Activated gamma-delta T cell treated with anti-CD3 and anti-CD28 coated beads, Interleukin-2, amount 50 U/mL, for 16 hours (primary cell): ENCODE results near the gene RBM45.
"Not testable (repeated sequence)": the region's sequence is repeated elsewhere in the genome, so short reads cannot be mapped to it uniquely, and the experiment has no call there.

ENCODE experiments used
- DNase-seq: peaks from one replicate; pipeline ENCODE4 v3.0.0-alpha.2; 2020; ENCODE audit warnings: low read depth

The RBM45 gene, protein sequence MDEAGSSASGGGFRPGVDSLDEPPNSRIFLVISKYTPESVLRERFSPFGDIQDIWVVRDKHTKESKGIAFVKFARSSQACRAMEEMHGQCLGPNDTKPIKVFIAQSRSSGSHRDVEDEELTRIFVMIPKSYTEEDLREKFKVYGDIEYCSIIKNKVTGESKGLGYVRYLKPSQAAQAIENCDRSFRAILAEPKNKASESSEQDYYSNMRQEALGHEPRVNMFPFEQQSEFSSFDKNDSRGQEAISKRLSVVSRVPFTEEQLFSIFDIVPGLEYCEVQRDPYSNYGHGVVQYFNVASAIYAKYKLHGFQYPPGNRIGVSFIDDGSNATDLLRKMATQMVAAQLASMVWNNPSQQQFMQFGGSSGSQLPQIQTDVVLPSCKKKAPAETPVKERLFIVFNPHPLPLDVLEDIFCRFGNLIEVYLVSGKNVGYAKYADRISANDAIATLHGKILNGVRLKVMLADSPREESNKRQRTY

DNA sequence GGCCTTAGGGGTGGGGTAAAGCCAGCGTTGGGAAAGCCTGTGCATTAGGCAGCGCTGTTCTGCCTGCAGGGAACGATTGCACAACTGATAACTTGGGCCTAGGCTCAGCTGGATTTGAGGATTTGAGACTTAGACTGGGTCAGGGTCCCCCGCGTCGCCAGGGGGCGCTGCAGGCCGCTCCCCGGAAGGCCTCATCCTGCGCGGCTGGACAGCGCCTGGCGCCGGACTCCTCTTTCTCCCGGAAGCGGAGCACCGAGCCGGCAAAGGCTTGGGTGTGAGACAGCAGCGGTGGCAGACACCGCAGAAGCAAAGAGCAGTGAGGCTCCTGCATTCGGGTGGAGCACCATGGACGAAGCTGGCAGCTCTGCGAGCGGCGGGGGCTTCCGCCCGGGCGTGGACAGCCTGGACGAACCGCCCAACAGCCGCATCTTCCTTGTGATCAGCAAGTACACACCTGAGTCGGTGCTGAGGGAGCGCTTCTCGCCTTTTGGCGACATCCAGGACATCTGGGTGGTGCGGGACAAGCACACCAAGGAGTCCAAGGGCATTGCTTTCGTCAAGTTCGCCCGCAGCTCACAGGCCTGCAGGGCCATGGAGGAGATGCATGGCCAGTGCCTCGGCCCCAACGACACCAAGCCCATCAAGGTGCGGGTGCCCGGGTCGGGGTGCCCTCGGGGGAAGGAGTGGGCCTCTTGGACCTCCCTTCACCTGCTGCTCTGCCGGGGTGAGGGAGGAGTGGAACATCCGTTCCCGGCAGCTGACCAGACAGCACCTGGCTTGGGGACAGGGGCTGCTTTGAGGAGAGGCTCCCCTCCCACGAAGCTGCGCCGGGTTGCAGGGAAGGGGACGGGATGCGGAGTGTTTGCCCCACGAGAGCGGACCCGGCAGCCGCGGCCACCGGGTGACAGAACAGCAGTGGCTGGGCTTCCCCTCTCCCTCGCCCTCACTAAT lies at the start of gene RBM45:
RBM45 (plus strand) TSS at position 236 of the 951 bp plus-strand sequence; CDS start at position 346, 110 bp downstream.
- DNase-seq: peak; percentile 80

DNA sequence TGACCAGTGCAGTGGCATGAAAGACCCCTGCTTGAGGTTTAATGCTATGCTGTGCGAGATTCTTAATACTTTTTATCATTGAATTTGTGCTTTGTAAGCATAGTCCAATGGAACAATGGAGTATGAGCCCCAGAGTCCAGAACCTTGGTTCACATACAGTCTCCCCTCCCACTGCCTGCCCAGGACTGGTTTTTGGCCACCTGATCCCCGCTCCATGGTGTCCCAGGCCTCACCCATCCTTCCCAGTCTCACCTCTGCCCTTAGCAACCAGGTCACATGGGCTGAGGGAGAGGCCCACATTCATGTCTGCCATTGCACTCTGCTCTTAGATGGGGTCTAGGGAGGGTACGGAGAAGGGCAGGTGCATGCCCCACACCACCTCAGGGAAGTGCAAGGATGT lies 45.9 kb upstream of the RBM45 start:
- DNase-seq: no peak

DNA sequence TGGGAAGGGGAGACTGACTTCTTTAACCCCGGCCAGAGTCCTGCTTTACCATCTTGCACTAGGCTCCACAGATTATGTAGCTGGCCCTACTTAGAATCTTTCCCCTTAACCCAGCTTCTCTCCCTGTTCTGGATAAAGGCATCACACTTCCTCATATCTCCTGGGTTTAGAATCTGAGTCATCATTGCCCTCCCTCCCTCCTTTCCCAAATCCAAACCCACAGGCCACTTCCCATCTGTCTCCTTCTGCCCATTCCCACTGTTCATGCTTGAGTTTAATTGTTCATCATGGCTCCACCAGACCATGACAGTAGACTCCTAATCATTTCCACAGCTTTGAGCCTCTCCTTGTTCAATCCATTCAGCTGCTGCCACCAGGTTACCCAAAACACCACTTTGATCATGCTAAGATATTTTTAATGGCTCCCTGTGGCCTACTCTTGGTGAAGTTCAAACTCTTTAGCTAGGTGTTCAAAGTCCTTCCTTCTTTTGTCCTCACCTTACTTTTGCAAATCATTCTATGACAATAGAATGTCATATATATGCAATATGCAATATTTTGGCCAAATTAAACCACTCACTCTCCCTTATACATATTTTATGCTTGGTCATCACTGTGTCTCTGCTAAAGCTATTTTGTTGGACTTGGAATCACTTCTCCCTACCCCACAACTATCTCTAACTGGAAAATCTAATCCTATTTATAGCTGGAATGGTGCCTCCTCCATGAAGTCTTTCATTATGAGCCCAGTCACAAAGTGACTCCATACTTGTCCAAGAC lies 45.2 kb upstream of the RBM45 start:
- no peak for DNase-seq

DNA sequence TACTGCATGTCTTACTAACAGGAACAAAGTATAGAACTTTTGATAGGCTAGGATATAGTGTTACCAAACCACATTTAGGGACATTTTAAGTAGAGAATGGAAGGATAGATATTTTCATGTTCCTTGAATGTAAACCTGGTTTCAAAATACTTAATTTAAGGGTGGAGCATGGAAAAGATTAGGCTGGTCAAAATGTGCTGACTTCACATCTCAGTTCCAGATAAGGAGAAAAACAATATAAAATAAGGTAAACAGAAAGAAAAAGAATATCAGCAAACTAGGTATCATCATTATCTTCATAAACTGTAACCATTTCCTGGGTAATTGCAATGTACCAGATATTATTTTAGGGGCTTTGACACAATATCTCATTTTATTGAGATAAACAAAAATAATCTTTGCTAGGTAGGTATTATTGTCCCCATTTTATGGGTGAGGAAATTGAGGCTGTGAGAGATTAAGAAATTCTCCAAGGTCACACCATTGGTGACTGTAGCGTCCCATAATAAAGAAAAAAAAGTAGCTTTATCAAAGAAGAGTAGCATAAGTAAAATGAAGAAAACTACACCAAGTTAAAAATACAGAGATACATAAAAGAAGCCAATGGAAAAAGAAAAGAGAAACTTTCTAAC lies 43.3 kb upstream of the RBM45 start:
- DNase-seq: no peak

DNA sequence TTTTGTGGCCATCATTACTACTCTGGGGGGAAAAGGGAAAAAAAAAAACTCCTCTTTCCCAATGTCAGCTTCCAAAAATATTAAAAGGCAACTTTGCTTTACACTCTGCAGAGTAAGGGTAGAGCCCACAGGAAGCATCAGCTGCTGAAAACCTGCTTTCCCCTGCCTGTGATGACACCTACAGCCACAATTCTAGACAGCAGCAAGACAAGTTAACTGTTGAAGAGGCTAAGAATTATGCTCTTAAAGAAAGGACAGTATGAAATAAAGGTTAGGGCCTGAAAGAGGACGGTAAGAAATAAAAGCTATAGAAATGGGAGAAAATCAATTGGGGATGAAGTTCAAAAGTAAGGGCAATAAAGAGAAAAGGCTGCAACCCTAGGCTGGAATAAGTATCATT lies 42.7 kb upstream of the RBM45 start:
- no peak for DNase-seq

DNA sequence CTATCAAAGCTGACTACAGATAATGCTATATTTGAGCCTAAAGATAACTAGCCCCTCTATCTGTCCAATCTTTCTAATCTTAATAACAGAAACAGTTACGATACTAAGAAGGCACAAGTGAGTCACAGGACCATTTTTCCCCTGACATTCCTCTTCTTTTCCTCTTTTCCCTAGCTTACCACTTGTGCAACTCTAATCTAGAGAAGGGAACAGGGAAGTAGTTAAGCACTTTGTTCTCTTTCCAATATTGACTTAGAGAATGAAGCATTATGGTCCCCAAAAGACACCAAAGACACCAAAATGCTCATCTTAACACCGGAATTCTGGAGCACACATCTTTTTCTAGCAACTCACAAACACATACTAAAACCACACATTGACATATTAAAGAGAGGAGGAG lies 41.4 kb upstream of the RBM45 start:
- DNase-seq: no peak

DNA sequence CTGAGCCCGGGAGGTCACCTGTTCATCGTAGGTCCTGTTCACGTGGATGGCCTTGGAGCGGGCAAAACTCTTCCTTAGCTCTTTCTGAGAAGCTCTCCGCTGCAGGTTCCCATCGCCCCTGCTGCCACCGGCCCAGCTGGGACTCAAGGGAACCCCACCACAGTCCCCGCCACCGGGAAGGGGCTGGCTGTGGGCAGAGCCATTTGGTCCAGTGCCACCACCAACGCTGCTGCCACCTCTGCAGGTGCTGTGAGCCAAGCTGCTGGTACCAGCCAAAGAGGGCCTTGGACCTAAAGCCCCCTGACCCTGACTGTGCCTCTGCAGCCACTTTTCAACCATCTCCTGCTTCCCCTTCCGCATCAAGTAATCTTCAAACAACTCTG lies 40.2 kb upstream of the RBM45 start:
- DNase-seq: no peak

DNA sequence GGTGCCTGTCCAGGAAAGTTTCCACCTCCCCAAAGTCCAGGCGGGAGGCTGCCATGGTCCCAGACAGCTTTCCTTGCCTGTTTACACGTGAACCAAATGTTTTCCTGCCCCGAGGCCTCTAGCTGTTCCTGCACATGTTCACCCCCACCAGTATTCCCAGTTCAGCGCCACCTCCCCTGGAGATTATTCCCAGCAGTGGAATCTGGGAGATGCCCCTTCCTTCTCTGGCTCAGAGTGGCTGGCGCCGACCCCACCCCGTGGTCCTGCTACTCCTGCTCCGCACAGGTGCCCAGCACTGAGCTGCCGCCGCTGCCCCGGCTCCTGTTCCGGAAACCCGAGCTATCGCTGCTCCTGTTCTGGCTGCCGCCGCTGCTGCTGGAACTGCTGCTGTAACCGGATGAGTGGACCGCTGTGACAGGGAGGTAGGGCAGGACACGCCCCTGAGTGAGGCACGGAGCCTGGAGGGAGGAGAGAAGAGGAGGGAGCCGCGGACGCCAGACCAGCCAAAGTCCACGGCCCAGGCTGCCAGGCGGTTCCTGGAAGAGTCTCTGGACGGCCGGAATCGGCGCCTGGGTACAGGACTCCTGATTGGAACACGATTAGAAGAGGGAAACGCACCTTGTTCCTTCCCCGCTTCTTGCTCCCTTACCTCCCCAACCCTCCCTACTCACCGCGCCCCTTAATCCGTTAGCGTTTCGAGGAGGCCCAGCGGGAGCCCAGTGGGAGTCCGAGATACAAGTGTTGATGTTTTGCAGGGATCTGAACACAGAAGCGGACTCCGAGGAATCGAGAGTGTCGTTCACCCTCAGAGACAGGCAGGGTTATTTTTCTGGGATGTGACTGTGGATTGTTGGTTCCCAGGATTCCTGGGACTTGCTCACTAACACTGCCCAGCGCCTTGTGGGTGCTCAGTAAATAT lies 39.6 kb upstream of the RBM45 start, which contains the start of gene PDE11A:
PDE11A (minus strand) TSS at position 395 of the 919 bp plus-strand sequence; CDS start at position 55, 340 bp downstream.
- DNase-seq: no peak

DNA sequence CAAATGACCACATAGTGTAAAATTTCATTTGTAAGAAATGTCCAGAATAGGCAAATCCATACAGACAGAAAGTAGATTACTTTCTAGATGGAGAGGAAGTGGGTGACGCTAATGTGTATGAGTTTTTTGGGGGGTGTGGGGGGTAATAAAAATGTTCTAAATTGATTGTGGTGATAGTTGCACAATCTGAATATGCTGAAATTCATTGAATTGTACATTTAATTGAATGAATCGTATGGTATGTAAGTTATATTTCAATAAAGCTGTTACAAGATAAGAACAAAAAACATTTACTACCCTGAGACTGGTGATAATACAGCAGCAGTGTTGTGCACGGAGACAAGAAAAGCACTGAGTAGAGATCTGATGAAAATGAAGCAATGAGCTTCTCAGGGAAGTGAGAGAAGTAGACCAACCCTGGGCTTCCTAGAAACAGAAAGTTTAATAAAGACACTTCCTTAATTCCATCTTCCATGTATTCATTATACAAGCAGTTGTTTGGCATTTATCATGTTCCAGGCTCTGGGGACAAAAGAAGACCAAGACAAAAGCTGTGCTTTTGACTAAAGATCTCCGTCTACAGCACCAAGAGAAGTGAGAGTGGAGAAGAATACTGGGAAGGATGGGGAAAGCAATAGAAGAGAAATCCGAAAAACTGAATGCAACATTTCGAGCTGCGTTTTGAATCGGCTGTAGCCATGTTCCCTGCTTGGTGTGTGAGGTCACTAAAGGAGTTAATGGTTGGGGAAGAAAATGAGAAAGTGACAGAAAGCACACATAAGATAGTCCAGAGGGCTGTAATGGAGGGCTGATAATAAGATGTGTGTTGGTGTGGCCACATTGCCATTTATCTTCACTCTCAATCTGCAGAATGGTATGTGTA lies 37.9 kb upstream of the RBM45 start:
- no peak for DNase-seq

DNA sequence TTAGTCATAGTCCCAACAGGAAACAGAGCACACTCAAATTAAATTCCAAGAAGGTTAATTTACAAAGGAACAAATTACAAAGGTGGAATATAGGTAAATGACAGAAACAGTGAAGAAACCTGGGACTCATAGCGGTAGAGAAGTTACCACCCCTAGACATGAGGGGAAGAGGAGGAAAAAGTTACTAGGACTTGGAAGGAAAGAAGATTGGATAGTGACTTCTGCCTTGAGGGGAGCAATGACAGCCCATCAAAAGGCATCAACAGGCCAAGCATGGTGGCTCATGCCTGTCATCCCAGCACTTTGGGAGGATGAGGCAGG lies 37.3 kb upstream of the RBM45 start:
- DNase-seq: no peak

DNA sequence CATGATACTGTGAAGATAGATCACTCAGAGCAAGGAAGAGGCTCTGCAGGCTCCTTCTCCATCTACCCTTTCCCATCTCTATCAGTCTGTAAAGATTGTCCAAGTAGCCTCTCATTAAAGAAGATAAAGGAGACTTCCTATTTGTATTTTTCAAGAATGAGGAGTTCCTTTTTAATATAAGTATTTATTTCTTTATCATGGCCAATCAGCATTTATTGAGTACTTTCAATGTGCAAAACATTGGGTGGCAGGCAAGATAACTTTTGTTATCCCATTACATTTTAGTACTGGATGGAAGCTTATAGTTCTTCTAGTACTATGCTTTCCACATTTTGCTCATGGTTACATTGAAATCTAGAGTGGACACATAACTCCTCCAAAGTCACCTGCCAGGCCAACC lies 36.1 kb upstream of the RBM45 start:
- no peak for DNase-seq

DNA sequence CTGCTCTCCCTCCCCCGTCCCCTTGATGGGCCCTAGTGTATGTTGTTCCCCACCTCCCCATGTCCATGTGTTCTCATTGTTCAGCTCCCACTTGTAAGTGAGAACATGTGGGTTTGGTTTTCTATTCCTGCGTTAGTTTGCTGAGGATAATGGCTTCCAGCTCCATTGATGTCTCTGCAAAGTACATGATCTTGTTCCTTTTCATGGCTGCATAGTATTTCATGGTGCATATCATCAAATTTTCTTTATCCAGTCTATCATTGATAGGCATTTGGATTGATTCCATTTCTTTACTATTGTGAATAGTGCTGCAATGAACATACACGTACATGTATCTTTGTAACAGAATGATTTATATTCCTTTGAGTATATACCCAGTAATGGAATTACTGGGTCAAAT lies 33.0 kb upstream of the RBM45 start:
- not testable (repeated sequence) for DNase-seq

DNA sequence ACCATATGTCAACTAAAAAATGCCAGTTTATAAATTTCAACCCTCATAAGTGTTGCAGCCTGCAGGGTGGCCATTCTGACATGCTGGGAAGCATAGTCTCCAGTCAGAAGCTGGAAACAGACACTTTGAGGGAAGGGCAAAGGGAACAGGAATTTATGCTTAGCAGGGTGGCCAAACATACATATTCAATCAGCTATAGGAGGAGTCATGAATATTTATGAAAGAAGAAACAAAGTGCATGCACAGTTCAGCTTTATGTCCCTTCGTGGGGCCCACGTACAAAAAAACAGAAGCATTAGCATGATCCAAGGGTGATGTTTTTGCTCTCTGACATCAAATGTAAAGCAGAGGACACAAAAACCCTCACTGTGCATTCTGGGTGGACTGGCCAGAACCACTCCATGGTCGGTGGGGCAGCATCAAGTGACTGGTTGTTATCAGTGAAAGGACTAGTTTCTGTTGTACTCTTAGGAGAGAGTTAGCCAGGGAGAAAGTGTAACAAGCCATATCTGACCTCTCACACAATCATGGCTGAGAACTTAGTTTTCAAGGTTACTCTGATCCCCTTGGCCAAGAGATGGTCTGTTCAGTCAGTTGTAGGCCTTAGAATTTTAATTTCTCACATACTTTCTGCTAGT lies 29.7 kb upstream of the RBM45 start:
- DNase-seq: no peak

DNA sequence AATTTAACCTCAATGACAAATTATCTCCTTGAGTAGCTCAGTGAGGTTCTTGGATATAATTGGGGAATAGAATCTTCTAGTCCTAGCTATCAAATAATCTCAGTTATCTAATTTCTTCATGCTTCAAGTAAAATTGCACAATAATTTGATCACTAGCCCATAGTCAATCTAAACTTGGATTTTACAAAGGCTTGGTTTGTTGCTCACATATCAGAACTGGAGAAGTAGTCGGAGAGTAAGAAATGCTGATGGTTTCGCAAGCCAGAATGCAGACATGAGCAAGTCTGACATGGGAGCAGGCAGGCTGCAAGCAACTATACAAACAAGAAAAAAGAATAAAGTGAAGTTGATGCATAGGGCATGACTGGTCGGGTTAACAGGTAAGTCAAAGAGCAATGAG lies 28.0 kb upstream of the RBM45 start:
- no peak for DNase-seq

DNA sequence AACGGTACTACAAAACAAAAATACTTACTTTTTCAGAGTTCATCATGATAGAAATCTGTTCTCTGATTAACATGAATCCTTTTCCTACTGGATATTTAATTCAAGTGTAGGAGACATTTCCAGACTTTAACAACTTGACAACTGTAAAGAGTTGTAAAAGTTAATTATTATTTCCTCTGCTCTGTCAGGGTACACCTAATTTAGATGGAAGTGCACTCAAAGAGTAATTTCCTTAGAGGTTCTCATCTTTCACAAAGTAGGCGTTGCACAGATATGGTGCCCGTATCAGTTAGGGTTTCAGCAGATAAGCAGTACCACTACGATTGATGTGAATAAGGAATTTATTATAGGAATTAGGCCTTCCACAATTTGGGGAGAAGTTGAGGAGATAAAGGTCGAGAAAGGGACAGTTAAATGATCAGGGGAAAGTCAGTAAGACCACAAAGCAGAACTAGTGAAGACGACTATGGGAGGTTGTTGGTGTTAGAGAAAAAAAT lies 23.4 kb upstream of the RBM45 start:
- DNase-seq: no peak

DNA sequence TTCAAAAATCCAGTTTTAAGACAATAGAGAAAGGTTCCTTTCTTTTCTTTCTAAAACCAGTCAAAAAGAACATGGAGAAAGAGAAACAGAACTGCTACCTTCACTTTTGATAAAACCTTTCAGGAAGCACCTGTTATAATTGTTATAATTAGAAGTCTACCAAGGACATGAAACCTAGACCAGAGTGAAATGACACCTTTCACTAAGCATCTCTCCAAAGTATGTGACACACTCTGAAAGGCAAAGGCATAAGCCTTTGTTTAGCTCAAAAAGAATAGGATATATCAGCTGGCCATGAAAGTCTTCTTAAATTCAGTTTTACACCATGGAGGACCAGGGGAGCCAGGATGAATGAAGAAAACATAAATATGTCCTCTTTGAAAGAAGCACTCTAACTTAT lies 18.8 kb upstream of the RBM45 start:
- DNase-seq: no peak

DNA sequence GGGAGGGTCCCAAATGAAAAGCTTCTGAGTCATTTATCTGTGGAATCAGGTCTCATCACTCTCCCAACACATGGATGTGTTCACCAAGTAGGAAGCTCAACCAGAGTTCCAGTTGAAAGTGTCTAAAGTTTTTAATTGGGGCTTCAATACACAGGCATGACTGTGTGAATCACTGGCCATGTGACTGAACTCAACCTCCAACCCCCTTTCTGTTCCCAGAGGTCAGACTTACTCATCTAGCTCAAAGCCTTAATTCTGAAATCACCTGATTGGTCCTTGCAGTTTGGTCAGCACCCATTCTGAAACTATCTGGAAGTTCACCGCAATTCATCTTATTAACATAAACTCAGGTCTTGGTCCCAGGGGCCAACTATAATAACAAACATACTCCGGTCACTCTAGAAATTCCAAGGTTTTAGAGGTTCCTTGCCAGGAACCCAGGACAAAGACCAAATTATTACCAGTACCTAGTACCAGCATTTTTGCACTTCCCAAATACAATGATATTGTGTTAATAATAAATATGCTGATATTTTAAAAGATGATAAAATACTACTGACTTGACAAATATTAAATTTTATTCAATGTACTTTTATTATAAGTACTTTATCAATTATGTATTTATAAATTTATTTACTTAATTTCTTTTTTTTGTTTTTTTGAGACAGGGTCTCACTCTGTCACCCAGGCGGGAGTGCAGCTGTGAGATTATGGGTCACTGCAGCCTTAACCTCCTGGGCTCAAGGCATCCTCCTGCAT lies 10.7 kb upstream of the RBM45 start:
- DNase-seq: no peak

DNA sequence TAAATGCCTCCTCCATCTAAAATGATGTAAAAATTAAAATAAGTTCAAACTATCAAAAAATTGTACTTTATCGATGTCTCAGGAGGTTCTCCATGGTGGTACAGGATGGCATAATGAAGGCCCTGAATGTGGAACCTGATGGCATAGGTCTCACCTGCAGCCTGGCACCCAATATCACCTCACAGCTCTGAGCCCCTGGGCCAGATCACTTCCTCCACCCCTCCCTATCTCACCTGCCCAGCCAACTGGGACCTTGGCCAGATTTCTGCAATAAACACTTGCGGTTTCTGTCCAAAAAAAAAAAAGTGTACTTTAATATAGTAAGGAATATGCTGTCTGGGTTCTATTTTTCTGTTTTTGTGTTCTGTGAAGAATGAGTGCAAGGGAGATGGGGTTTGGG lies 6.7 kb upstream of the RBM45 start:
- no peak for DNase-seq
